C4-2B (cell line): Measurements from ENCODE around the gene CYP2J2.
"Not testable (repeated sequence)": the region's sequence is repeated elsewhere in the genome, so short reads cannot be mapped to it uniquely, and the experiment has no call there.

Experiments used
- H3K27ac ChIP-seq: fragments of 450-650 bp; 2 replicates; pipeline ENCODE4 v1.5.1; 2017
- CTCF ChIP-seq: fragments of 450-650 bp; conservative IDR thresholded peaks from 2 replicates; pipeline ENCODE4 v1.5.1; 2017; ENCODE audit warnings: mild to moderate bottlenecking
- ZFX ChIP-seq: fragments of 450-650 bp; IDR thresholded peaks from 2 replicates; pipeline ENCODE4 v1.6.1; 2017

CYP2J2 gene

GRCh38 chr1:59878370-59878769, 48.2 kb downstream of the CYP2J2 start:
- no peak for TF ChIP-seq CTCF
- TF ChIP-seq ZFX, result no peak
- no peak overlapping the region for H3K27ac ChIP-seq

GRCh38 chr1:59877108-59877682, 49.4 kb downstream of the CYP2J2 start:
- TF ChIP-seq CTCF (no peak), ZFX (no peak)

GRCh38 chr1:59871746-59872145, 54.8 kb downstream of the CYP2J2 start:
- TF ChIP-seq ZFX, result no peak
- TF ChIP-seq CTCF, result no peak
- no peak overlapping the region for H3K27ac ChIP-seq

More at GRCh38 chr1:59877108-59877682, 49.4 kb downstream of the CYP2J2 start:
- H3K27ac ChIP-seq, result no peak overlapping the region

GRCh38 chr1:59866462-59866861, 60.1 kb downstream of the CYP2J2 start:
- H3K27ac ChIP-seq, result no peak overlapping the region
- no peak for TF ChIP-seq CTCF
- no peak for TF ChIP-seq ZFX

- TF ChIP-seq CTCF, result no peak
- TF ChIP-seq ZFX, result no peak
- no peak overlapping the region for H3K27ac ChIP-seq
These were observed 68.8 kb downstream of the CYP2J2 start for GRCh38 chr1:59857679-59858354.

- TF ChIP-seq CTCF (no peak), ZFX (no peak)
- peak overlapping the region; percentile 58; the same call in 1 of the 2 replicates for H3K27ac ChIP-seq
These were observed 69.7 kb downstream of the CYP2J2 start for GRCh38 chr1:59856725-59857338.

- H3K27ac ChIP-seq, result not testable (repeated sequence)
These were observed 71.3 kb downstream of the CYP2J2 start for GRCh38 chr1:59855297-59855696.

GRCh38 chr1:59852117-59852516, 74.5 kb downstream of the CYP2J2 start:
- H3K27ac ChIP-seq, result no peak overlapping the region
- TF ChIP-seq ZFX, result no peak
- TF ChIP-seq CTCF, result no peak
